NCI-H748 (cell line): ENCODE measurements around the gene TMEM145.

Source experiments
- DNase-seq: peaks from one replicate; lab custom pipeline; 2025; ENCODE audit not compliant: unreplicated experiment; lab: John Stamatoyannopoulos, UW

The TMEM145 gene

GRCh38 chr19:42288881-42289555 is 24.1 kb upstream of the TMEM145 start:
- DNase-seq = no peak

GRCh38 chr19:42289556-42290041 is 23.5 kb upstream of the TMEM145 start:
- no peak for DNase-seq

- no peak for DNase-seq
Observed at GRCh38 chr19:42290136-42290522, 23.0 kb upstream of the TMEM145 start.

GRCh38 chr19:42290523-42291434 is 22.3 kb upstream of the TMEM145 start:
- no peak for DNase-seq

GRCh38 chr19:42291435-42291810 is 21.7 kb upstream of the TMEM145 start:
- no peak for DNase-seq

GRCh38 chr19:42292042-42292960 is 20.8 kb upstream of the TMEM145 start:
- no peak for DNase-seq

- no peak for DNase-seq
Observed at GRCh38 chr19:42292963-42293362, 20.1 kb upstream of the TMEM145 start.

- no peak for DNase-seq
Observed at GRCh38 chr19:42293540-42293939, 19.6 kb upstream of the TMEM145 start.

- DNase-seq = no peak
Observed at GRCh38 chr19:42293948-42294347, 19.2 kb upstream of the TMEM145 start.

- DNase-seq = no peak
Observed at GRCh38 chr19:42294471-42295137, 18.5 kb upstream of the TMEM145 start.

GRCh38 chr19:42295342-42295741 is 17.8 kb upstream of the TMEM145 start:
- no peak for DNase-seq

GRCh38 chr19:42295831-42296525 is 17.1 kb upstream of the TMEM145 start:
- peak; percentile 80 for DNase-seq

GRCh38 chr19:42297039-42297438 is 16.1 kb upstream of the TMEM145 start:
- DNase-seq = no peak

GRCh38 chr19:42301646-42302203 is 11.4 kb upstream of the TMEM145 start, which contains the start of gene PRR19:
Gene PRR19, plus strand, starts transcription at chr19:42302132. Its CDS starts 7,453 bp downstream, at chr19:42309585.
- DNase-seq = peak; percentile 61

GRCh38 chr19:42303101-42303464 is 10.0 kb upstream of the TMEM145 start:
- DNase-seq = no peak

- DNase-seq = no peak
Observed at GRCh38 chr19:42303876-42304275, 9.2 kb upstream of the TMEM145 start.

GRCh38 chr19:42306646-42307045 is 6.5 kb upstream of the TMEM145 start:
- no peak for DNase-seq

- DNase-seq = no peak
Observed at GRCh38 chr19:42309686-42310085, 3.4 kb upstream of the TMEM145 start.

- peak; percentile 16 for DNase-seq
Observed at GRCh38 chr19:42311657-42312056, 1.5 kb upstream of the TMEM145 start.

- no peak for DNase-seq
Observed at GRCh38 chr19:42312370-42312769, 739 bp upstream of the TMEM145 start.
